OCI-LY7 (cell line): ENCODE data around the gene CD164L2. TPM values are rescaled to one million over a fixed set of nuclear protein-coding genes. Genes with fewer than 3 reads are reported as not detected.

Source experiments
- BruUV-seq: library from RNA; stranded (reverse); fragments of 400-500 nt; replicated peaks from 2 replicates; lab custom pipeline; 2021; lab: Mats Ljungman, UMichigan
- CTCF ChIA-PET: fragments of 300-600 bp; sonication (Branson Sonifier 250); formaldehyde crosslinking; loops from one replicate; lab custom pipeline; 2022; ENCODE audit warnings: antibody characterized with exemption; ENCODE audit not compliant: unreplicated experiment; lab: Charles Lee
- POLR2A ChIA-PET: fragments of 300-600 bp; sonication (Branson Sonifier 250); formaldehyde crosslinking; loops from one replicate; lab custom pipeline; 2022; ENCODE audit warnings: antibody characterized with exemption; lab: Charles Lee
- DNase-seq: peaks from one replicate; pipeline ENCODE4 v3.0.0-alpha.2; 2015; ENCODE audit warnings: low spot score
- H2AFZ ChIP-seq: fragments of 200-600 bp; sonication (generic), shearing (Covaris generic); 2 replicates; pipeline ENCODE4 v1.6.1; 2014; ENCODE audit warnings: mild to moderate bottlenecking, antibody characterized with exemption, low read length, moderate library complexity
- H3K27ac ChIP-seq: fragments of 200-600 bp; sonication (generic); 2 replicates; pipeline ENCODE4 v1.5.1; 2014; ENCODE audit warnings: mixed run types, low read depth, mild to moderate bottlenecking, moderate library complexity, low read length, inconsistent platforms; ENCODE audit not compliant: poor library complexity, severe bottlenecking
- H3K36me3 ChIP-seq: fragments of 200-600 bp; sonication (generic); 2 replicates; pipeline ENCODE4 v1.6.1; 2014; ENCODE audit warnings: mild to moderate bottlenecking, antibody characterized with exemption, low read length, moderate library complexity, mixed read lengths; ENCODE audit not compliant: insufficient read depth
- H3K4me1 ChIP-seq: fragments of 200-600 bp; sonication (generic); 2 replicates; pipeline ENCODE4 v1.5.1; 2014; ENCODE audit warnings: mild to moderate bottlenecking, low read length; ENCODE audit not compliant: insufficient read depth, poor library complexity, severe bottlenecking
- H3K4me2 ChIP-seq: fragments of 200-600 bp; sonication (generic); 2 replicates; pipeline ENCODE4 v1.6.1; 2014; ENCODE audit warnings: mild to moderate bottlenecking, low read length
- H3K4me3 ChIP-seq: fragments of 200-600 bp; sonication (generic); 2 replicates; pipeline ENCODE4 v1.5.1; 2014; ENCODE audit warnings: mild to moderate bottlenecking, low read depth, low read length; ENCODE audit not compliant: poor library complexity, severe bottlenecking
- H3K79me2 ChIP-seq: fragments of 200-600 bp; sonication (generic); 2 replicates; pipeline ENCODE4 v1.6.1; 2016; ENCODE audit warnings: low read depth, mild to moderate bottlenecking, low read length, moderate library complexity, mixed read lengths; ENCODE audit not compliant: insufficient read depth
- H3K9me2 ChIP-seq: fragments of 200-600 bp; sonication (generic); 2 replicates; pipeline ENCODE4 v1.6.1; 2016; ENCODE audit warnings: mild to moderate bottlenecking, low read length, mixed read lengths; ENCODE audit not compliant: insufficient read depth
- H3K9me3 ChIP-seq: fragments of 200-600 bp; sonication (generic); 2 replicates; pipeline ENCODE4 v1.6.1; 2014; ENCODE audit warnings: mild to moderate bottlenecking, mixed run types, low read length, mixed read lengths
- H4K20me1 ChIP-seq: fragments of 200-600 bp; sonication (generic); 2 replicates; pipeline ENCODE4 v1.6.1; 2014; ENCODE audit warnings: mild to moderate bottlenecking, antibody characterized with exemption, low read length, moderate library complexity, mixed read lengths; ENCODE audit not compliant: insufficient read depth
- EZH2phosphoT487 ChIP-seq: fragments of 200-600 bp; sonication (generic); IDR thresholded peaks from 2 replicates; pipeline ENCODE4 v1.6.1; 2018; ENCODE audit warnings: low read depth, borderline replicate concordance, mild to moderate bottlenecking, mixed run types, antibody characterized with exemption, low read length, moderate library complexity, mixed read lengths
- intact Hi-C: fragments of 100-400 bp; cut with micrococcal nuclease; formaldehyde crosslinking; loops from one replicate; pipeline ENCODE4 v1.10.0; 2022; ENCODE audit not compliant: unreplicated experiment
- total RNA-seq, 2 experiments: library from RNA; depleted of rRNA in 1 of 2; stranded (reverse); fragments of >200 nt in 1 of 2; shearing (Covaris generic) in 1 of 2; gene quantifications; 2 replicates each; pipeline ENCODE4 v1.2.3, GENCODE V29; 2014 to 2022
- TF ChIP-seq, protein P1 (sequence below): fragments of 200-600 bp; sonication (generic); conservative IDR thresholded peaks from 2 replicates; pipeline ENCODE4 v1.5.1; 2014; ENCODE audit warnings: mild to moderate bottlenecking, antibody characterized with exemption, low read length, moderate library complexity, mixed read lengths

The CD164L2 gene
- total RNA-seq, 2 experiments from 2014 or later: not detected

DNA sequence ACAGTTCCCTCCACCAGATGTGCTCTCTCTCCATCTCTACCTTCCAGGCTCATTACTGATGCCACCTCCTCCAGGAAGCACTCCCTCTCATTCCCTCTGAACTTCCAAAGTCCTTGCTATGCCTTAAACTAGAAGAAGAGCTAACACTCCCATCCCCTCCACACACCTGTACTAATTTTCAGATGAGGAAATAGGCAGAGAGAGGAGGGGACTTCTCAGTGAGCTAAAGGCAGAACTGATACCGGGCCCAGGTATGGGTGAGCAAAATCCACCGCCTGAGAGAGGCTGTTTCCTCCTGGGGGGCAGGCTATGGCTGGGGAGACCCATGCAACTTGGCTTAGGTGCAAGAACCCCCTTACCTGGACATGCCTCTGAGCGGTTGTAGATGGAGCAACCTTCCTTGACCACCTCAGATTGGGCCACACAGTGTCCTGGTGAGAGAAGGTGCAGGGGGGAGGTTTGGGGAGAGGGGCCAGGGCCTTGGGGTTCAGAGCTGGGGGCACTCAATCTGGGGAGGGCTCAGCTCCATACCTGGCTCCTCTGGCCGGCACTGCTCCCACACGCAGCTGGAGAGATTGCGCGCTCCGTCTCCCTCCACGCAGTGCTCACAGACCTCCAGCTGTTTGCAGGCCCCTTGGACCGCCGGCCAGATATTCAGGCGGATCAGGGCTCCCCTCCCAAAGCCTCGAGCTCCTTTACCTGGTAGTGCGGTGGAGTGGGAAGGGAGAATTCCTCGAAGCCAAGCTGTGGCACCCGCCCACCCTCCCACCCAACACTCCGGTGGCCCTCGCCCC is 967 bp downstream of the CD164L2 start:
- ChIA-PET CTCF (no interaction called here), POLR2A (no interaction called here)
- H3K36me3 ChIP-seq: no peaks in the 10 kb centered on the region
- H3K4me3 ChIP-seq: no peak overlapping the region
- no peak overlapping the region for H2AFZ ChIP-seq
- no peak for DNase-seq
- TF ChIP-seq, protein P1, sequence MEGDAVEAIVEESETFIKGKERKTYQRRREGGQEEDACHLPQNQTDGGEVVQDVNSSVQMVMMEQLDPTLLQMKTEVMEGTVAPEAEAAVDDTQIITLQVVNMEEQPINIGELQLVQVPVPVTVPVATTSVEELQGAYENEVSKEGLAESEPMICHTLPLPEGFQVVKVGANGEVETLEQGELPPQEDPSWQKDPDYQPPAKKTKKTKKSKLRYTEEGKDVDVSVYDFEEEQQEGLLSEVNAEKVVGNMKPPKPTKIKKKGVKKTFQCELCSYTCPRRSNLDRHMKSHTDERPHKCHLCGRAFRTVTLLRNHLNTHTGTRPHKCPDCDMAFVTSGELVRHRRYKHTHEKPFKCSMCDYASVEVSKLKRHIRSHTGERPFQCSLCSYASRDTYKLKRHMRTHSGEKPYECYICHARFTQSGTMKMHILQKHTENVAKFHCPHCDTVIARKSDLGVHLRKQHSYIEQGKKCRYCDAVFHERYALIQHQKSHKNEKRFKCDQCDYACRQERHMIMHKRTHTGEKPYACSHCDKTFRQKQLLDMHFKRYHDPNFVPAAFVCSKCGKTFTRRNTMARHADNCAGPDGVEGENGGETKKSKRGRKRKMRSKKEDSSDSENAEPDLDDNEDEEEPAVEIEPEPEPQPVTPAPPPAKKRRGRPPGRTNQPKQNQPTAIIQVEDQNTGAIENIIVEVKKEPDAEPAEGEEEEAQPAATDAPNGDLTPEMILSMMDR: no peak
- no peak for TF ChIP-seq EZH2phosphoT487
- H3K9me3 ChIP-seq: no peaks in the 10 kb centered on the region
- intact Hi-C loops: no loop called here
- H4K20me1 ChIP-seq: no peaks in the 10 kb centered on the region
- no peaks in the 10 kb centered on the region for H3K4me1 ChIP-seq
- no peaks in the 10 kb centered on the region for H3K79me2 ChIP-seq
- no peak overlapping the region for H3K27ac ChIP-seq
- H3K4me2 ChIP-seq: no peak overlapping the region
- BruUV-seq: no TSS peak
- H3K9me2 ChIP-seq: no peaks in the 10 kb centered on the region

DNA sequence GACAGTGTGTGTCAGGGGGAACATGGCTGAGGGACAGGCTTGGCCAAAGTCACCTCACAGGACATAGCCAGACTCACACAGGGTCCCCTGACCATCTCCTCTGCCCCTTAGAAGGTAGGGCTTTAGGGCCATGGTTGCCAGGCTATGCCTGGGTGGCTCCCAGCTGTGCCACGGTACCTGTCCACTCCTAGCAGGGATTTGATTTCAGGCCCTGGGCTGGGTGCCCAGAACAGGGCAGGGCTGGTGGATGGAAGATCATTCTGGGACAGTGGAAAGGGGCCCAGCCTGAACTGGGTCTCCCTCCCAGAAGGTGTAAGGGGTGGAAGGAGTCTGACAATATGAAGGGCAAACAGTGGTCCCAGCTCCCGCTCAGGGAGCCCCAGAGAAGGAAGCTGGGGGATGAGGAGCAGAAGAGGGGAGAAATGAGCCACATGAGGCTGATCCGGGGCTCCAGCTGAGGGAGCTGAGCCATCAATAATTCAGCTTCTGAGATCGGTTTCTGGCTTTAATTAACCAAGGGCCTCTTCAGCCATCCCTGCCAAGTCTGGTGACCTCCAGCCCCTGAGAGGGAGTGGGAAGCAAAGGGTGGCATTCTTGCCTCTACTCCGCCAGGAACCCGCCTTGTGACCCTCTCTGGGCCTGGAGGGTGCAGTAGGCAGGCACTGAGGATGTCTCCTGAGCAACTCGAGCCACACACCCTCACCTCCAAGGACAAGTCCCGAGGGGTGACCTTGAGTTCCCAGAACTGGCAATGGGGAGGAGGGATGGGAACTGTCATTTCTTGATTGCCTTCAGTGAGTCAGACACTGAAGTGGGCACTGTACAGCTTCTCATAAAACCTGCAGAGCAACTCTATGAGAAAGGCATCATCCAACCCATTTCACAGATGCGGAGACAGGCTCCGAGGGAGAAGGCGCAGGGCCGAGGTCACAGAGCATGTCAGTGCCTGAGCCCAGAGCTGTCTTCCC is 2.1 kb downstream of the CD164L2 start:
- BruUV-seq: no TSS peak
- H3K27ac ChIP-seq: no peak overlapping the region
- CTCF ChIA-PET: no interaction called here
- TF ChIP-seq, protein P1: no peak
- TF ChIP-seq EZH2phosphoT487: no peak
- no peak overlapping the region for H2AFZ ChIP-seq
- no peaks in the 10 kb centered on the region for H3K9me3 ChIP-seq
- H4K20me1 ChIP-seq: no peaks in the 10 kb centered on the region
- H3K4me1 ChIP-seq: no peaks in the 10 kb centered on the region
- H3K4me3 ChIP-seq: no peak overlapping the region
- POLR2A ChIA-PET: no interaction called here
- no peaks in the 10 kb centered on the region for H3K79me2 ChIP-seq
- intact Hi-C loops: no loop called here
- no peak overlapping the region for H3K4me2 ChIP-seq
- H3K9me2 ChIP-seq: no peaks in the 10 kb centered on the region
- no peak for DNase-seq
- no peaks in the 10 kb centered on the region for H3K36me3 ChIP-seq
